NCI-H446 (cell line): ENCODE measurements around the gene PI16.
"Not testable (repeated sequence)": the region's sequence is repeated elsewhere in the genome, so short reads cannot be mapped to it uniquely, and the experiment has no call there.

ENCODE experiments used
- DNase-seq, 2 experiments: peaks; one replicate each; lab custom pipeline; 2025; lab: John Stamatoyannopoulos, UW

The PI16 gene

GRCh38 chr6:36975231-36976006, 20.9 kb downstream of the PI16 start:
- DNase-seq = no peak

GRCh38 chr6:36976007-36976264, 21.4 kb downstream of the PI16 start:
- no peak for DNase-seq

- no peak for DNase-seq
These were observed 22.0 kb downstream of the PI16 start for GRCh38 chr6:36976509-36976908.

GRCh38 chr6:36976931-36977330, 22.4 kb downstream of the PI16 start:
- DNase-seq = no peak

- no peak for DNase-seq
These were observed 23.0 kb downstream of the PI16 start for GRCh38 chr6:36977470-36977941.

- DNase-seq = no peak
These were observed 24.1 kb downstream of the PI16 start for GRCh38 chr6:36978421-36979346.

GRCh38 chr6:36979347-36979742, 24.8 kb downstream of the PI16 start:
- peak in 1 of 2 experiments; percentile 28 for DNase-seq

- no peak for DNase-seq
These were observed 25.6 kb downstream of the PI16 start for GRCh38 chr6:36980129-36980528.

GRCh38 chr6:36980876-36981619, 26.5 kb downstream of the PI16 start:
- no peak for DNase-seq

GRCh38 chr6:36983538-36983937, 29.0 kb downstream of the PI16 start:
- no peak for DNase-seq

- DNase-seq = no peak
These were observed 30.3 kb downstream of the PI16 start for GRCh38 chr6:36984581-36985416.

- DNase-seq = no peak
These were observed 30.9 kb downstream of the PI16 start for GRCh38 chr6:36985417-36985807.

- peak; percentile 71 to 95 for DNase-seq
These were observed 31.5 kb downstream of the PI16 start, which contains the start of gene MTCH1 for GRCh38 chr6:36985808-36986703. MTCH1 (minus strand) TSS chr6:36986196; CDS start chr6:36986173, 23 bp downstream.

GRCh38 chr6:36986704-36987047, 32.1 kb downstream of the PI16 start:
- DNase-seq = no peak

GRCh38 chr6:36989264-36989663, 34.7 kb downstream of the PI16 start:
- DNase-seq = no peak

GRCh38 chr6:36990401-36990800, 35.9 kb downstream of the PI16 start:
- not testable (repeated sequence) for DNase-seq

GRCh38 chr6:36997811-36998722, 43.5 kb downstream of the PI16 start:
- DNase-seq = peak; percentile 68 to 74

GRCh38 chr6:36998723-36999038, 44.1 kb downstream of the PI16 start:
- no peak for DNase-seq

GRCh38 chr6:36999061-36999750, 44.7 kb downstream of the PI16 start:
- DNase-seq = peak; percentile 68 to 77
